ENCODE data around the gene MAP4K3.
A peak's percentile ranks its signal among the peaks of the same experiment; 100 is the strongest.

The MAP4K3 gene

DNA sequence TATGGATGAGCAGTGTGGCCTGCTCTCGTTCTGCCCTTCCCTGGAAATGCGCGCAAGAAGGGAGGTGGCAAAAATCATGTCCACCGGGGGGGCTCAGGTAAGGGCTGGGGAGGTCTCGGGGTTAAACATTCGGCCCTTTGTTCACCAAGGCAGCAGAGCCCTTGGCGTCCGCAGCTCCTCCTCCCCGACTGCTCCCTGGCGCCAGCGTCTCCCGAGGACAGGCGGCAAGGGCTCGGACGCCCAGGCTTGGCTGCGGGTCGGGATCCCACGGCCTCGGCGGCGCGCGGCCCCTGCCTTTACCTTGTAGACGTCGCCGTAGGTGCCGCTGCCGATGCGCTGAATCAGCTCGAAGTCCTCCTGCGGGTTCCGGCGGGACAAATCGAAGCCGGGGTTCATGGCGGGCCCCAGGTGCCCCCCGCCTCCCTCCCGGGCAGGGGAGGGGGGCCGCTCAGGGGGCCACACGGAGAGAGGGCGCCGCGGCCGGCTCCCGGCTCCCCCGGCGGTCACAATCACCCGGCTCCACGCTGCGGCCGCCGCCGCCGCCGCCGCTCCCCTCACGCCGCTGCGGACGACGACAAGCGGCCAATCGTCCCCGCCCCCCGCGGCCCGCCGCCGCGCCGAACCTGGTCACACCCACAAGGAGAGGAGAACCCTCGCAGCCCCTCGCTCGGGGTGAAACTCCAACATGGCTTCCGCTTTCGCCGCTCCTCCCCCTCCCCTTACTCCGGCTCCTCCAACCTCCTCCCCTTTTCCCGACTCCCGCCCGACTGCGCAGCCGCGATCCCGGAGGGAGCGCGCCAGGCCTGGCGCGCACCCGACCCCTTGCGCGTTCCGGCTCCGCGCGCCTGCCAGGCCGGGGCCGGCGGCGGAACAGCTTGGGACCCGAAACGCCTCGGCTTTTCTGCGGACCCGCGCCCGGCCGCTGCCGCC, at the start of gene MAP4K3:
Gene MAP4K3 (minus strand): TSS at position 694 of the 930 bp plus-strand sequence. CDS start 298 bp downstream, at position 396.
- DNase-seq (ENCODE audit: low read depth in 1 of 2, low spot score in 1 of 2), result peak; percentile 42 to 58

GRCh38 chr2:39486071-39486470, 49.0 kb upstream of the MAP4K3 start:
- DNase-seq (ENCODE audit: low read depth in 1 of 2, low spot score in 1 of 2), result no peak

- DNase-seq (ENCODE audit: low read depth in 1 of 2, low spot score in 1 of 2), result no peak
Observed at GRCh38 chr2:39484620-39485495, 47.8 kb upstream of the MAP4K3 start.

DNA sequence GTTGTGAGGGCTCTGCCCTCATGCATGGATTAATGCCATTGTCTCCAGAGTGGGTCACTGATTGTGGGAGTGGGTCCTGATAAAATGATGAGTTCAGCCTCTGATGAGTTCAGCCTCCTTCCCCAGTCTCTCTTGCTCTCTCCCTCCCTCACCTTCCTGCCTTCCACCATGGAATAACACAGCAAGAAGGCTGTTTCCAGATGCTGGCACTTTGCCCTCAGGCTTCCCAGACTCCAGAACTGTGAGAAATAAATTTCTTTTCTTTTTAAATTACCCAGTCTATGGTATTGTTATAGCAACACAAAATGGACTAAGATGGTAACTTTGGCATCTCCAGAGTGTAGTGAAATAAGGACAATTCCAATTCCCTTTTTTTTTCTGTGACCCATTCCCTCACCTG, 47.1 kb upstream of the MAP4K3 start:
- DNase-seq (ENCODE audit: low read depth in 1 of 2, low spot score in 1 of 2), result no peak

DNA sequence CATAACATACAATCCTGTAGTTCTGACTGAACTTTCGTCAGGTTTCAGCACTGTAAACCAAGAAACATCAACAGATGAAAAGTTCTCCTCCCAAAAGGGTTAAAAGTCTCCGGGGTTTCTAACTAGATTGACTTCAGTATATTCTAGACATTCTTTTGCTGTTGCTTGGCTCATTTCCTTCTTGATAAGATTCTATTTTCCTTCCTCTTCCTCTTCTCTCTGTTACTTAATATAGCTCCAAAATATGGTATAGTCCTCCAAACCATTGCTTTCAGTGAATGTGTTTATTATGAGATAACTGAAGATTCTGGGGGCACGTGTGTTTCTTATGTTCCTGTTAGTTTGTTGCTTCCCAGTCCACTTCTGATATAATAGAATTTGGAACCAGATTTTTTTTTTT, 46.4 kb upstream of the MAP4K3 start:
- DNase-seq (ENCODE audit: low read depth in 1 of 2, low spot score in 1 of 2), result no peak

DNA sequence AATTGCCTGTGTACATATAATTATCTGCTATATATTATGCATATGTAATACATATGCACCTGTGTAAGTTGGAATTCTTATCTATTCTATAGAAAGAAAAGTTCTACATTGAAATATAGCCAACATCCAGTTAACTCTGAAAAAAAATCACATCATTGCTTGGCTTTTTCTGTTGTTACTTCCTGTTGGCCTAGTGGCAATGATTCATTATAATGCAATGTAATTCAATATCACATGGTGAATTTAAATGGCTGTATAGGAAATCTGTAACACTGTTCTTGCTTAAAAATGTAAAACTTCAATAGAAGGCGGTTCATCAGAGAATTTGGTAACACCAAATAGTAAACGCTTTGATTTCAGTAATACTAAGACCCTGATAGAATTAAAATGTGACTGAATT, 44.5 kb upstream of the MAP4K3 start:
- DNase-seq (ENCODE audit: low read depth in 1 of 2, low spot score in 1 of 2), result no peak

DNA sequence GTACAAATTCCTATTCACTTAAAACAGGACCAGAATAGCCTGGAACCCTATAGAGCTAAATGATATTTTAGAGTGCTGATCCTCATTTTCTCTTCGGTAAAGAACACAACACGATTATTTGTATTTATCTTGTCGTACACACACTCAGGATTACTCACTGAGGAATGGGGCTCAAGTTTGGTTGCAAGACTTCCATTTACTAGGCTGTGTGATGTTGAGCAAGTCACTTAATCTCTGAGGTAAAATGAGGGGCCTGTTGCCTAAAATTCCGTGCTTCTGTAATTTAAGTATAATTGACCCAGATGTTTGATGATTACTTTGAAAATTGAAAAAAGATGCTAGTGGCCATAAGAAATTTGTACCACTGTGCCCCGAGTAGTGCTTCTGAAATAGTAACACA, 42.6 kb upstream of the MAP4K3 start:
- DNase-seq (ENCODE audit: low read depth in 1 of 2, low spot score in 1 of 2), result no peak

- no peak for DNase-seq (ENCODE audit: low read depth in 1 of 2, low spot score in 1 of 2)
Observed at GRCh38 chr2:39479053-39479670, 42.1 kb upstream of the MAP4K3 start.

DNA sequence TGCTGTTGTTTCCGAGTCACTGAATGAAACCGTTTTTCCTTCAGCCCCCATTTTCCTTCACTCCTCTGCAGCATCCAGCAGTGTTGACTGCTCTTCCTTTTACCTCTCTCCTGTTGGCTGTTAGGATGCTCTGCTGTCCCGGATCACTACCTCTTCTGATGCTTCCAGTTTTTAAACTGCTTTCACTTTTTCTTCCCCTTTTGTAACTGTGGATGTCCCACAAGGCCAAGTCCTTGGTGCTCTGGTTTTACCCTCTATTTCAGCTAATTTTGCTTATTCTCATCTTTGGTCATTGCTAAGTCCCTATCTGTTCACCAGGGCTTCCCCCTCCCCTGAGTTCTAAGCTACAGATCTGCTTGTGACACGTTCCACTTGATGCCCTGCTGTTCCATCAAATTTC, 39.4 kb upstream of the MAP4K3 start:
- no peak for DNase-seq (ENCODE audit: low read depth in 1 of 2, low spot score in 1 of 2)

GRCh38 chr2:39475006-39475405, 37.9 kb upstream of the MAP4K3 start:
- no peak for DNase-seq (ENCODE audit: low read depth in 1 of 2, low spot score in 1 of 2)

DNA sequence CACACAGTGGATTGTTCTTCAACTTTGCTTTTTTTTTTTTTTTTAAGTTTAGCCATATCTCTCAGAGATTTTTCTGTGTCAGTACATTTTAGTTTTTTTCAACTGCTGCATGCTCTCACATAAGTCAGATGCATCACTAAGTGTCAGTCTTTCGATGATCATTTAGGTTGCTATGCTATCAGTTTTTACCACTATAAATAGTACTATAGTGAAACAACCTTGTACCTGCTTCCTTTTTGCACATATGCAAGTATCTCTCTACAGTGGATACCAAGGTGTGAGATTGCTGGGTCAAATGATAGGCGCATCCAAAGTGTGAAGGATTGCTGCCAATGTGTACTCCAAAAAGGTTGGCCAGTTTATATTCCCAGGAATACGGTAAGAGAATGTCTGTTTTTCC, 33.5 kb upstream of the MAP4K3 start:
- DNase-seq (ENCODE audit: low read depth in 1 of 2, low spot score in 1 of 2), result no peak

- DNase-seq (ENCODE audit: low read depth in 1 of 2, low spot score in 1 of 2), result no peak
Observed at GRCh38 chr2:39469807-39470206, 32.7 kb upstream of the MAP4K3 start.

GRCh38 chr2:39468579-39469451, 31.7 kb upstream of the MAP4K3 start:
- no peak for DNase-seq (ENCODE audit: low read depth in 1 of 2, low spot score in 1 of 2)

- no peak for DNase-seq (ENCODE audit: low read depth in 1 of 2, low spot score in 1 of 2)
Observed at GRCh38 chr2:39466311-39466710, 29.2 kb upstream of the MAP4K3 start.

- DNase-seq (ENCODE audit: low read depth in 1 of 2, low spot score in 1 of 2), result no peak
Observed at GRCh38 chr2:39464864-39465263, 27.8 kb upstream of the MAP4K3 start.

- DNase-seq (ENCODE audit: low read depth in 1 of 2, low spot score in 1 of 2), result no peak
Observed at GRCh38 chr2:39455826-39456225, 18.7 kb upstream of the MAP4K3 start.

DNA sequence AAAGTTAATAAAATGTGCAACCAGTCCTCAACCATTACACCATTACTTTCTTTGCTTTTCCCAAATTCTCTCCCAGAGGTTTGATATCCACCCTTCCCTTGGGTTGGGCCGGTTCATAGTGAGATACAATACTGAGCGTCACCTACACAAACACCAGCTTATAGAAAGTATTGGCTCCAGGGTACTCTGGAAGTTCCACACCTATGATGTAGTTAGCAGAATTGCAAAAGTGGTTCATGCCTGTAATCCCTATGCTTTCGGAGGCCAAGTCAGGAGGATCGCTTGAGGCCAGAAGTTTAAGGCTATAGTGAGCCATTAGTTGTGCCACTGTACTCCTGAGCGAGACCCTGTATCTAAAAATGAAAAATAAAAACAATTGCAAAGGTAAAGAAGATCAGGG, 15.3 kb upstream of the MAP4K3 start:
- no peak for DNase-seq (ENCODE audit: low read depth in 1 of 2, low spot score in 1 of 2)

GRCh38 chr2:39451954-39452353, 14.9 kb upstream of the MAP4K3 start:
- no peak for DNase-seq (ENCODE audit: low read depth in 1 of 2, low spot score in 1 of 2)

DNA sequence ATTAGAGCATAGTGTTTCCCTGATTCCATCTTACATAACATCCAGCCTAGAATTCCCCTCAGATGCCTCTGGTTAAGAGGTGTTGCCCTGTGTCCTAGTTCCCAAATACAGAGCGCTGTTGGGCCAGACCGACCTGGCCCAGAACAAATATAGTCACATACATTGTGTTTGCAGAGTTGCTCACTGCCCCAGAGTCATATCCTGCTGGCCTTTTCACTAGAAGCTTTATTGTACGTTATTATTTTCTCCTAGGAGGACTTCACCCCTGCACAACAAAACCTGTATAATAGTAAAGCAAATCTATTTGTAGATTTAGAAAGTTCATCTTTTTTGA, 11.1 kb upstream of the MAP4K3 start:
- DNase-seq (ENCODE audit: low read depth in 1 of 2, low spot score in 1 of 2), result no peak

- DNase-seq (ENCODE audit: low read depth in 1 of 2, low spot score in 1 of 2), result no peak
Observed at GRCh38 chr2:39447266-39448168, 10.4 kb upstream of the MAP4K3 start.

Data from stimulated activated CD4-positive, alpha-beta T cell treated with anti-CD3 and anti-CD28 coated beads, Interleukin-15, amount 100 ng/mL, for 1 hour (primary cell).